ENCODE results near the gene AFAP1L2. TPM values are rescaled to one million over a fixed set of nuclear protein-coding genes. Genes with fewer than 3 reads are reported as not detected.

The AFAP1L2 gene
- total and polyA plus RNA-seq, 9 of the 15 experiments (the other 6 are each of a cell fraction or from before 2014, with no cell fraction given) = 0.07 TPM; not detected in 8

GRCh38 chr10:114408968-114409444, 4.7 kb upstream of the AFAP1L2 start (continued):
- no peak for TF ChIP-seq ZBTB7A (IDR thresholded peaks at IDR 0.05; ENCODE audit: borderline replicate concordance, control insufficient read depth, low read depth, low read length)
- no peak for TF ChIP-seq ZNF655 (CRISPR knock-in tag; IDR thresholded peaks at IDR 0.05)
- TF ChIP-seq MEF2D (tag; conservative IDR thresholded peaks at IDR 0.05; ENCODE audit: low read depth) = no peak
- no peak for TF ChIP-seq ZFP30 (CRISPR knock-in tag; IDR thresholded peaks at IDR 0.05; ENCODE audit: borderline replicate concordance)
- no peak for TF ChIP-seq HIVEP1 (CRISPR knock-in tag; IDR thresholded peaks at IDR 0.05)
- no peak for TF ChIP-seq ZNF277 (CRISPR knock-in tag; IDR thresholded peaks at IDR 0.05; ENCODE audit: borderline replicate concordance)
- TF ChIP-seq NR3C1 (CRISPR knock-in tag; IDR thresholded peaks at IDR 0.05) = no peak
- TF ChIP-seq MLX (CRISPR knock-in tag; conservative IDR thresholded peaks at IDR 0.05) = no peak
- TF ChIP-seq EZH2 (IDR thresholded peaks at IDR 0.05; ENCODE audit: borderline replicate concordance, low read depth, low read length) = no peak
- no peak for TF ChIP-seq ZBTB17 (CRISPR knock-in tag; IDR thresholded peaks at IDR 0.05)
- TF ChIP-seq ELF1 (tag; IDR thresholded peaks at IDR 0.05) = 0 out of 2 replicates have a peak, but pooled peaks have one; percentile 20
- no peak for TF ChIP-seq DIDO1 (tag; IDR thresholded peaks at IDR 0.05; ENCODE audit: low read depth)
- no peak for TF ChIP-seq ZNF764 (CRISPR knock-in tag; IDR thresholded peaks at IDR 0.05; ENCODE audit: low read depth)
- no peak for TF ChIP-seq CBFA2T2 (conservative IDR thresholded peaks at IDR 0.05)
- TF ChIP-seq CTCFL (IDR thresholded peaks at IDR 0.05; ENCODE audit: borderline replicate concordance, insufficient read depth, low read depth, low read length, poor library complexity, severe bottlenecking) = no peak
- TF ChIP-seq MAFG (tag; conservative IDR thresholded peaks at IDR 0.05) = no peak
- TF ChIP-seq TCF7L2 (IDR thresholded peaks at IDR 0.05; ENCODE audit: low read depth, low read length) = no peak
- TF ChIP-seq ARNT (IDR thresholded peaks at IDR 0.05) = no peak
- TF ChIP-seq NR2C2 (CRISPR knock-in tag; IDR thresholded peaks at IDR 0.05) = no peak
- TF ChIP-seq NR2C2 (tag; IDR thresholded peaks at IDR 0.05) = peak; percentile 33; the same call in 1 of the 2 replicates
- no peak for TF ChIP-seq CTCF (IDR thresholded peaks at IDR 0.05 in 2 of 3, conservative IDR thresholded peaks at IDR 0.05 in 1 of 3; ENCODE audit: insufficient read depth in 2 of 3, low read depth in 1 of 3, low read length in 3 of 3)

All from K562 (cell line).